DND-41 (cell line): Measurements from ENCODE around the gene GRIK2.

ENCODE experiments used
- EZH2 ChIP-seq: IDR thresholded peaks from 3 replicates; pipeline ENCODE4 v1.6.1; 2012; ENCODE audit warnings: borderline replicate concordance, low read depth, mild to moderate bottlenecking, moderate library complexity, low read length, inconsistent platforms; ENCODE audit not compliant: severe bottlenecking
- TF ChIP-seq, protein P1 (sequence below): IDR thresholded peaks from 2 replicates; pipeline ENCODE4 v1.5.1; 2012; ENCODE audit warnings: borderline replicate concordance, low read length, moderate library complexity, mild to moderate bottlenecking; ENCODE audit not compliant: poor library complexity, severe bottlenecking; ENCODE audit errors: extremely low read depth

DNA sequence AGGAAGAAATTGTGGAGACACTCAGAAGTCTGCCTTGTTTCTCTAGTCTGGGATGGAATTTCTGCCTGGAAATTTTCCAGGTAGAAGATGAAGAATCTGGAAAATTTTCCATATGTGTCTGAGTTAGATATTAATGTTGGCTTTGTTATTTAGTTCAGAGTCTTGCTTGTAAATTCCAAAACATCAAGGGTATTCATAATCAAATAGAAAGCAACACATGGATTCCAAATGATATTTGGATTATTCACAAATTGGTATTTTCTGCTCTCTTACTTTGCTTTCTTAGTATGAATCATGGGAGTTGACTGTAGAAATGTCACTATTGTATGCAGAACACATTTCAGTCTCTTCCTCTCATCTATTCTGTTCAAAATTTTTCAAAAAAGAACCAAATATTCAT, 116.0 kb downstream of the GRIK2 start:
- TF ChIP-seq, protein P1, sequence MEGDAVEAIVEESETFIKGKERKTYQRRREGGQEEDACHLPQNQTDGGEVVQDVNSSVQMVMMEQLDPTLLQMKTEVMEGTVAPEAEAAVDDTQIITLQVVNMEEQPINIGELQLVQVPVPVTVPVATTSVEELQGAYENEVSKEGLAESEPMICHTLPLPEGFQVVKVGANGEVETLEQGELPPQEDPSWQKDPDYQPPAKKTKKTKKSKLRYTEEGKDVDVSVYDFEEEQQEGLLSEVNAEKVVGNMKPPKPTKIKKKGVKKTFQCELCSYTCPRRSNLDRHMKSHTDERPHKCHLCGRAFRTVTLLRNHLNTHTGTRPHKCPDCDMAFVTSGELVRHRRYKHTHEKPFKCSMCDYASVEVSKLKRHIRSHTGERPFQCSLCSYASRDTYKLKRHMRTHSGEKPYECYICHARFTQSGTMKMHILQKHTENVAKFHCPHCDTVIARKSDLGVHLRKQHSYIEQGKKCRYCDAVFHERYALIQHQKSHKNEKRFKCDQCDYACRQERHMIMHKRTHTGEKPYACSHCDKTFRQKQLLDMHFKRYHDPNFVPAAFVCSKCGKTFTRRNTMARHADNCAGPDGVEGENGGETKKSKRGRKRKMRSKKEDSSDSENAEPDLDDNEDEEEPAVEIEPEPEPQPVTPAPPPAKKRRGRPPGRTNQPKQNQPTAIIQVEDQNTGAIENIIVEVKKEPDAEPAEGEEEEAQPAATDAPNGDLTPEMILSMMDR: no peak
- TF ChIP-seq EZH2: no peak
